ENCODE data around the gene MBD3L2B. TPM values are rescaled to one million over a fixed set of nuclear protein-coding genes. Genes with fewer than 3 reads are reported as not detected.

Gene MBD3L2B
- total RNA-seq, 1 donor from 2014 or later = not detected

DNA sequence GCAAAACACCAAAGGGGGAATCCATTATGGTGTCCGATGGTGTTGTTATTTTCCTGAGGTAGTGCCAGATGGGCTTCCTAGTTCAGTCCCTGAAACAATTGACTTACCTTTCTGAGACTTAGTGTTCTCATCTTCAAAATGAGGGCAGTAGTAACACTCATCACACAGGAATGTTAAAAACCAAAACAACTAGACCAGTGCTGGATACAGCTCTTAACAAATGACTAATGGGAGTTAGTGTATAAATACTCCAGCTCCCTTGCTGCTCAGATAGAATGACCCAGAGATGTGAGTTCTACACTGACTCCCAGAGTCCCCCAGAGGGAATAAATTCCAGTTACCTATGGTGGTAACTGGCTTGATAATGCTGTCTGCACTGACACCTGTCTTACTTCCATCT, 49.9 kb downstream of the MBD3L2B start:
- ATAC-seq (ENCODE audit: poor library complexity) (no peak), DNase-seq (no peak)
- intact Hi-C loops (cut with DNase I) = no loop called here

DNA sequence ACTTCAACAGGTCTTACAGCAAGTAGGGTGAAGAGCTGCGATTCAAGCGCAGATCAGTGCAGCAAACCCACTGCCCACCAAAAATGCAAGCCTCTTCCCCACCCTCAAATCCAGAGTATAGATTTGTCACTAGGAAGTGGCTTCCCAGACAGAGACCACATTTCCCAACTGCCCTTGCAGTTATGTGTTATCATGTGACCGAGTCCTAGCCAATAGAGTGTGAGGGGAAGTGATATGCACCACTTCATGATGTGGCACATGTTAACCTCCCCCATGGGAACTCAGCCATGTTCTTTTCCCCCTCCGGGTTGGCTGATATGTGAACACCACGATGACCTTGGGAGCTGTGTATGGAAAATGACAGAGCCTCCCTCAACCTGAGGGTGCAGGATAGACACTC, 50.8 kb downstream of the MBD3L2B start:
- no peak for ATAC-seq (ENCODE audit: poor library complexity)
- intact Hi-C loops (cut with DNase I) = no loop called here
- DNase-seq = no peak

DNA sequence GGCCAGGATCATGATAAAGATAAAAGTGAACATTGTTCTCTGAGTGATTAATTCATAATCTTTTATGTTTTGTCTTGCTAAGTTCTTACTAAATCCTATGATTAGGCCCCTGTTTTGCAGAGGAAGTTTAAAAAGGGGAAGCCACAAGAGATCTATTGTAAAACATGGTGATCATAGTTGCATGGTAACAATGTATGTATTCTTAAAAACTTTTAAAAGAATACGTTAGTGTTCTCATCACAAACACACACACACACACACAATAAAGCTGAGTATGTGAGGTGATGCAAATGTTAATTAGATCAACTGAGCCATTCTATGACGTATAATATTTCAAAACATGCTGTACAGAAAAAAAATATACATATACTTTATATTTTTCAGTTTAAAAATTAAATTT, 51.2 kb downstream of the MBD3L2B start:
- DNase-seq = no peak
- intact Hi-C loops (cut with DNase I) = no loop called here
- ATAC-seq (ENCODE audit: poor library complexity) = no peak

DNA sequence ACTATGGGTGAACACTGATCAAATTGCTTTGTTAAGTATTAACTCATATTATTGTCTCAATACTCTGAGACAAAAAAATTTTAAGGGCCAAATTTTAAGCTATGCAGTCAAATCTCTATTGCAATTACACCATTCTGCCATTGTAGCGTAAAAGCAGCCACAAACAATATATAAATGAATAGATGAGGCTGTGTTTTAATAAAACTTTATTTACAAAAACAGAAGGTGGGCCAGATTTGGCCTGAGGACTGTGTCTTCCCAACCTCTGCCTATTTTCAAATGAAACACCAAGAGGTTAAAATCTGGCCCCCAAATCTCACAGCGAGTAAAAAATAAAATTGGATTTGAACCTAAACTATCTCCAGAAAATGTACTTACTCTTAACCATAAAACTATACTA, 51.7 kb downstream of the MBD3L2B start:
- no peak for DNase-seq
- ATAC-seq (ENCODE audit: poor library complexity) = no peak
- intact Hi-C loops (cut with DNase I) = no loop called here

Other genes starting within 250 kb of the MBD3L2B start
- gene VAV1, start 248.7 kb downstream of the MBD3L2B start, total RNA-seq = 2.8 TPM
- gene ADGRE1, start 133.9 kb downstream of the MBD3L2B start, total RNA-seq = 0.24 TPM
- gene MBD3L5, start 9.1 kb upstream of the MBD3L2B start, total RNA-seq = not detected
- gene MBD3L4, start 18.7 kb upstream of the MBD3L2B start, total RNA-seq = not detected
- not detected for gene MBD3L2, start 27.9 kb upstream of the MBD3L2B start, total RNA-seq
- gene MBD3L3, start 37.2 kb upstream of the MBD3L2B start, total RNA-seq = not detected
- gene ZNF557, start 48.3 kb upstream of the MBD3L2B start, total RNA-seq = 2.9 TPM